T-helper 9 cell (primary cell): ENCODE results near the gene OAS3.

ENCODE experiments used
- DNase-seq: peaks from one replicate; pipeline ENCODE4 v3.0.0-alpha.2; 2020

OAS3 gene

GRCh38 chr12:112961074-112961473, 22.8 kb downstream of the OAS3 start:
- no peak for DNase-seq

- no peak for DNase-seq
Measured at GRCh38 chr12:112961536-112961935, 23.3 kb downstream of the OAS3 start.

GRCh38 chr12:112962561-112962960, 24.3 kb downstream of the OAS3 start:
- DNase-seq = no peak

- DNase-seq = no peak
Measured at GRCh38 chr12:112963227-112963861, 25.1 kb downstream of the OAS3 start.

- DNase-seq = no peak
Measured at GRCh38 chr12:112964067-112964670, 25.9 kb downstream of the OAS3 start.

- DNase-seq = no peak
Measured at GRCh38 chr12:112964915-112965314, 26.6 kb downstream of the OAS3 start.

- no peak for DNase-seq
Measured at GRCh38 chr12:112965643-112966042, 27.4 kb downstream of the OAS3 start.

- no peak for DNase-seq
Measured at GRCh38 chr12:112967306-112967705, 29.0 kb downstream of the OAS3 start.

- no peak for DNase-seq
Measured at GRCh38 chr12:112967858-112968257, 29.6 kb downstream of the OAS3 start.

- no peak for DNase-seq
Measured at GRCh38 chr12:112969547-112970306, 31.5 kb downstream of the OAS3 start.

GRCh38 chr12:112970391-112970790, 32.1 kb downstream of the OAS3 start:
- DNase-seq = no peak

GRCh38 chr12:112971248-112971647, 33.0 kb downstream of the OAS3 start:
- DNase-seq = no peak

GRCh38 chr12:112973011-112973735, 34.9 kb downstream of the OAS3 start:
- DNase-seq = no peak

GRCh38 chr12:112973818-112974231, 35.6 kb downstream of the OAS3 start:
- DNase-seq = no peak

GRCh38 chr12:112974904-112975303, 36.6 kb downstream of the OAS3 start:
- DNase-seq = no peak

- no peak for DNase-seq
Measured at GRCh38 chr12:112977139-112977538, 38.9 kb downstream of the OAS3 start.

- DNase-seq = no peak
Measured at GRCh38 chr12:112977641-112978040, 39.4 kb downstream of the OAS3 start.

- peak; percentile 49 for DNase-seq
Measured at GRCh38 chr12:112978163-112979040, 40.1 kb downstream of the OAS3 start, which contains the start of gene OAS2. OAS2 (plus strand) TSS chr12:112978519; CDS start chr12:112978609, 90 bp downstream.

- peak; percentile 24 for DNase-seq
Measured at GRCh38 chr12:112979041-112979680, 40.9 kb downstream of the OAS3 start.

GRCh38 chr12:112980491-112981158, 42.4 kb downstream of the OAS3 start:
- no peak for DNase-seq
